AG04450 (cell line): ENCODE data around the gene SNX30. TPM values are rescaled to one million over a fixed set of nuclear protein-coding genes. Genes with fewer than 3 reads are reported as not detected.

Experiments
- CTCF ChIA-PET: fragments of 300-600, 350-600 bp; formaldehyde crosslinking; extraction: SDS; loops from one replicate; lab custom pipeline; 2022; ENCODE audit warnings: antibody characterized with exemption, inconsistent platforms; lab: Charles Lee
- POLR2A ChIA-PET: fragments of 350-600 bp; formaldehyde crosslinking; extraction: SDS; loops from one replicate; lab custom pipeline; 2021; ENCODE audit warnings: antibody characterized with exemption, inconsistent platforms; lab: Yijun Ruan, JAX
- DNase-seq: peaks from one replicate; pipeline ENCODE4 v3.0.0-alpha.2; 2011; ENCODE audit warnings: low read depth, low spot score
- H3K27ac ChIP-seq: one replicate; pipeline ENCODE4 v1.5.1; 2012; ENCODE audit warnings: low read depth, low read length, control low read depth
- H3K27me3 ChIP-seq: one replicate; pipeline ENCODE4 v1.6.0; 2012; ENCODE audit warnings: low read length; ENCODE audit not compliant: control insufficient read depth, insufficient read depth
- H3K4me3 ChIP-seq: 2 replicates; pipeline ENCODE4 v1.5.1; 2011; ENCODE audit warnings: mild to moderate bottlenecking, low read depth, low read length, control low read depth
- H3K9me3 ChIP-seq: 2 replicates; pipeline ENCODE4 v1.5.1; 2012; ENCODE audit warnings: low read length; ENCODE audit not compliant: control insufficient read depth, insufficient read depth
- CTCF ChIP-seq: IDR thresholded peaks from 2 replicates; pipeline ENCODE4 v1.5.1; 2011; ENCODE audit warnings: low read depth, low read length, control low read depth, inconsistent platforms
- polyA plus RNA-seq: library from polyadenylated mRNA; depleted of rRNA; stranded (reverse); fragments of >200 nt; gene quantifications from 2 replicates; pipeline ENCODE4 v1.2.3, GENCODE V29; 2011

SNX30 gene
- polyA plus RNA-seq, 1 experiment: 11.5 TPM

DNA sequence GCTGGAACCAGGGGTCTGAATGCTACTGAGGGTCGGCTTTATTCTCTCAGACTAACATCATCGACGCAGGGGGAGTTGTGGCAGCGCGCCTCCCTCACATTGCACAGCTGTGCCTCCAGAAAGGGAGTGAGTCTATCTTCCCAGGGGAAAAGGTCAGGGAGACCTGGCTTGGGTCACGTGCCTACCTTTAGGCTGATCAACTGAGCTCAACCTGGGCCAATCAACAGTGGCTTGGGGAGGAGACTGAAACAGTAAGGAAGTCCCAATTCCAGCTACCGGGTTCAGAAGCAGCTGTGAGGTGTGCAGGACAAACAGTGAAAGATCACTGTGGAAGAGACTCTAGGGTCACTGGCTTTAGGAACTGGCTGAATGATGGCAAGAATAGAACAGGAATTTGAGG, 14.3 kb downstream of the SNX30 start:
- no peak overlapping the region for H3K4me3 ChIP-seq
- H3K27ac ChIP-seq: no peak overlapping the region
- TF ChIP-seq CTCF: no peak
- H3K9me3 ChIP-seq: no peaks in the 10 kb centered on the region
- DNase-seq: no peak
- ChIA-PET CTCF (interaction anchor here (0.6 to 1.6 kb wide), 2 partner anchors 138 to 385 kb away, joined by 3 to 4 read pairs; partner anchors contain the start of gene HSDL2), POLR2A (interaction anchor here (1.0 kb wide), 1 partner anchor 47 kb away, joined by 3 read pairs; the partner anchor contains the start of gene INIP)
- no peaks in the 10 kb centered on the region for H3K27me3 ChIP-seq

DNA sequence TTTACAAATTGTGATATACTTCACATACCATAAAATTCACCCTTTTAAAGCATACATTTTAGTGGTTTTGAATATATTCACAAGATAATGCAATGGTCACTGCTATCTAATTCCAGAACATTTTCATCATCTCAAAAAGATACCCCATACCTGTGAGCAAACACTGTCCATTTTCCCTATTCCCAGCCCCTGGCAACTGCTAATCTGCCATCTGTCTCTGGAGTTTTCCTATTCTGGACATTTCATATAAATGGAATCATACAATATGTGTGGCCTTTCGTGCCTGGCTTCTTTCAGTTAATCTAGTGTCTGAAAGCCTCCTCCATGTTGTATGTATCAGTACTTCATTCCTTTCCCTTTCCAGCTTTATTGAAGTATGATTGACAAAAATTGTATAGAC, 14.7 kb downstream of the SNX30 start:
- Histone ChIP-seq H3K9me3 (no peaks in the 10 kb centered on the region), H3K27ac (no peak overlapping the region), H3K27me3 (no peaks in the 10 kb centered on the region), H3K4me3 (no peak overlapping the region)
- no peak for TF ChIP-seq CTCF
- ChIA-PET POLR2A (no interaction called here), CTCF (interaction anchor here (0.6 kb wide), 1 partner anchor 386 kb away, joined by 3 read pairs; the partner anchor contains the start of gene HSDL2)
- DNase-seq: no peak

DNA sequence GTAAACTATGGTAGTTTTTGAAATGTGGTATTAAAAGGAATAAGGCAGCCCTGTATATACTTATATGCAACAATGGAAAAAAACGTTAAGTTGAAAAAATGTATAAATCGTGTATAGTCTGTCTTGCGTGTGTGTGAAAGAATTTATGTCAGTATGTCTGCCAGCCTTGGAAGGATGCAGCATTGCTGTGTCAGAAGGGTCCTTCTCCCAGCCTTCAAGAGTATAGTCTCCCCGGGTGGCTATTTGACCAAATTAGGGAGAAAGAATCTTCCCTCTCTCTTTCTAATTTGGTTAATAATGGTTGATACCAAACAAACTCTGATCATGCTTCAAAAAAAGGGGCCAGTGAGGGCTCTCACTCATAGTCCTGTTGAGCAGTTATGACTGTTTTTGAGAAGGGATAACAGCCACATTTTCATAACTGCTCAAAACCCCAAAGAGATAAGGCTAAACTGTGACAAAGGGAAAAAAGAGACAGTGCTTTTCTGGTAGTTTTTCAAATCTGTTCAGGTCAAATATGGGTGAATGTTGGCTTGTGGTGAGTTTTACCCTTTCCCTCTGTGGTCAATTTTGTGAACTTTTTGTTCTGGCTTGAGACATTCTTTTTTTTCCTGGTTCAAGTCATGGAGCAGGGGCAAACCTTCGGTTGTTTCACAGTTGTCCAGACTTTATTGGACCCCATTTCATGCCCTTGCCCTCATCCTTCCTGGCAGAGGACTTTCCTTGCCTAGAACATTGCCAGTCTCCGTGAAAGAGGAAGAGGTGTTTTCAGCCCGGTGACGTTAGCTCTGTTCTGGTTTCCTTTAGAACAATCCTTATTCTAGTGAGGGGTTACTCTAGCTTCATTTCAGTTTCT, 21.0 kb downstream of the SNX30 start:
- CTCF ChIA-PET: interaction anchor here (0.9 kb wide), 1 partner anchor 74 kb away, joined by 3 read pairs; no protein-coding TSS in a partner anchor
- POLR2A ChIA-PET: no interaction called here
- no peak for TF ChIP-seq CTCF
- H3K27me3 ChIP-seq: no peaks in the 10 kb centered on the region
- H3K9me3 ChIP-seq: no peaks in the 10 kb centered on the region
- no peak for DNase-seq
- no peak overlapping the region for H3K4me3 ChIP-seq
- H3K27ac ChIP-seq: no peak overlapping the region

DNA sequence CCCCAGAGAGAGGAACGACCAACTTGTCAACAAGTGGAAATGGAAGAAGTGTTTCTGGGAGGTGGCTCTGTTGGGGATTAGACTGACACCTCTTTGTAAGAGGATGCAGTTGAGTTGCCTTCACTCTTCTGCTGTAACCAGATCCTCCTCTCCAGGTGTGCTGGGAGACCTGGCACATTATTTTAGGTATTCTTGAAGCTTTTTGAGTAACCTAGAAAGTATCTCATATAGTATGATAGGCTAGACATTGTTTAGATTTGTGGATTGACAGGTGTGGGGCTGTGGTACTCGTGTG, 21.6 kb downstream of the SNX30 start:
- H3K27me3 ChIP-seq: no peaks in the 10 kb centered on the region
- H3K4me3 ChIP-seq: no peak overlapping the region
- TF ChIP-seq CTCF: no peak
- H3K9me3 ChIP-seq: no peaks in the 10 kb centered on the region
- ChIA-PET POLR2A (no interaction called here), CTCF (interaction anchor here (0.9 kb wide), 1 partner anchor 73 kb away, joined by 3 read pairs; no protein-coding TSS in a partner anchor)
- no peak overlapping the region for H3K27ac ChIP-seq
- no peak for DNase-seq

- no peak for TF ChIP-seq CTCF
- POLR2A ChIA-PET: no interaction called here
- CTCF ChIA-PET: interaction anchor here (0.9 to 1.1 kb wide), 2 partner anchors 47 to 73 kb away, joined by 3 read pairs; no protein-coding TSS in a partner anchor
- Histone ChIP-seq H3K27ac (no peak overlapping the region), H3K4me3 (no peak overlapping the region), H3K27me3 (no peaks in the 10 kb centered on the region), H3K9me3 (no peaks in the 10 kb centered on the region)
- no peak for DNase-seq
Observed at GRCh38 chr9:112772551-112772950, 22.0 kb downstream of the SNX30 start.
